ENCODE data around the gene FAM124A.

Gene FAM124A

GRCh38 chr13:51303063-51303552 is 80.9 kb downstream of the FAM124A start:
- in situ Hi-C loops (cut with HindIII; ENCODE audit: low sequenced_read_pairs): no loop called here

- in situ Hi-C loops (cut with HindIII; ENCODE audit: low sequenced_read_pairs): no loop called here
Observed at GRCh38 chr13:51303882-51304281, 81.7 kb downstream of the FAM124A start.

- in situ Hi-C loops (cut with HindIII; ENCODE audit: low sequenced_read_pairs): no loop called here
Observed at GRCh38 chr13:51305271-51305967, 83.2 kb downstream of the FAM124A start.

- in situ Hi-C loops (cut with HindIII; ENCODE audit: low sequenced_read_pairs): no loop called here
Observed at GRCh38 chr13:51308781-51309180, 86.6 kb downstream of the FAM124A start.

- in situ Hi-C loops (cut with HindIII; ENCODE audit: low sequenced_read_pairs): no loop called here
Observed at GRCh38 chr13:51311231-51311630, 89.0 kb downstream of the FAM124A start.

- in situ Hi-C loops (cut with HindIII; ENCODE audit: low sequenced_read_pairs): no loop called here
Observed at GRCh38 chr13:51311957-51312520, 89.8 kb downstream of the FAM124A start.

GRCh38 chr13:51313619-51314018 is 91.4 kb downstream of the FAM124A start:
- in situ Hi-C loops (cut with HindIII; ENCODE audit: low sequenced_read_pairs): no loop called here

- in situ Hi-C loops (cut with HindIII; ENCODE audit: low sequenced_read_pairs): no loop called here
Observed at GRCh38 chr13:51317262-51317661, 95.1 kb downstream of the FAM124A start.

GRCh38 chr13:51318015-51318414 is 95.8 kb downstream of the FAM124A start:
- in situ Hi-C loops (cut with HindIII; ENCODE audit: low sequenced_read_pairs): no loop called here

GRCh38 chr13:51318876-51319275 is 96.7 kb downstream of the FAM124A start:
- in situ Hi-C loops (cut with HindIII; ENCODE audit: low sequenced_read_pairs): no loop called here

GRCh38 chr13:51321836-51322235 is 99.6 kb downstream of the FAM124A start:
- in situ Hi-C loops (cut with HindIII; ENCODE audit: low sequenced_read_pairs): no loop called here

- in situ Hi-C loops (cut with HindIII; ENCODE audit: low sequenced_read_pairs): no loop called here
Observed at GRCh38 chr13:51322826-51323225, 100.6 kb downstream of the FAM124A start.

GRCh38 chr13:51323824-51324511 is 101.8 kb downstream of the FAM124A start:
- in situ Hi-C loops (cut with HindIII; ENCODE audit: low sequenced_read_pairs): no loop called here

- in situ Hi-C loops (cut with HindIII; ENCODE audit: low sequenced_read_pairs): loop anchor here (5.0 kb wide), 1 partner anchor 87 kb away; no protein-coding TSS in a partner anchor
Observed at GRCh38 chr13:51324714-51325420, 102.7 kb downstream of the FAM124A start.

GRCh38 chr13:51325837-51326236 is 103.6 kb downstream of the FAM124A start:
- in situ Hi-C loops (cut with HindIII; ENCODE audit: low sequenced_read_pairs): loop anchor here (5.0 kb wide), 1 partner anchor 86 kb away; no protein-coding TSS in a partner anchor

GRCh38 chr13:51326777-51327176 is 104.6 kb downstream of the FAM124A start:
- in situ Hi-C loops (cut with HindIII; ENCODE audit: low sequenced_read_pairs): loop anchor here (5.0 kb wide), 1 partner anchor 86 kb away; no protein-coding TSS in a partner anchor

- in situ Hi-C loops (cut with HindIII; ENCODE audit: low sequenced_read_pairs): loop anchor here (5.0 kb wide), 1 partner anchor 84 kb away; no protein-coding TSS in a partner anchor
Observed at GRCh38 chr13:51327961-51328360, 105.8 kb downstream of the FAM124A start.

- in situ Hi-C loops (cut with HindIII; ENCODE audit: low sequenced_read_pairs): loop anchor here (5.0 kb wide), 1 partner anchor 84 kb away; no protein-coding TSS in a partner anchor
Observed at GRCh38 chr13:51328488-51328887, 106.3 kb downstream of the FAM124A start.

GRCh38 chr13:51329606-51330005 is 107.4 kb downstream of the FAM124A start:
- in situ Hi-C loops (cut with HindIII; ENCODE audit: low sequenced_read_pairs): loop anchor here (5.0 kb wide), 1 partner anchor 83 kb away; no protein-coding TSS in a partner anchor

GRCh38 chr13:51330791-51331190 is 108.6 kb downstream of the FAM124A start:
- in situ Hi-C loops (cut with HindIII; ENCODE audit: low sequenced_read_pairs): no loop called here

- in situ Hi-C loops (cut with HindIII; ENCODE audit: low sequenced_read_pairs): no loop called here
Observed at GRCh38 chr13:51331354-51331861, 109.2 kb downstream of the FAM124A start.

All from endothelial cell of hepatic sinusoid (primary cell).